K562 (cell line): ENCODE results near the gene NEDD4L. TPM values are rescaled to one million over a fixed set of nuclear protein-coding genes. Genes with fewer than 3 reads are reported as not detected.

Source experiments
- CBX1 ChIP-seq: sonication (generic); IDR thresholded peaks from 2 replicates; pipeline ENCODE4 v1.6.1; 2016; ENCODE audit warnings: antibody characterized with exemption, low read depth, mild to moderate bottlenecking
- CTBP1 ChIP-seq: fragments of 450-650 bp; IDR thresholded peaks from 2 replicates; pipeline ENCODE4 v1.6.1; 2016; ENCODE audit warnings: borderline replicate concordance
- FOSL1 ChIP-seq: fragments of 200-800 bp; sonication (Bioruptor generic); conservative IDR thresholded peaks from 2 replicates; pipeline ENCODE4 v1.6.1; 2016; ENCODE audit warnings: missing genetic modification characterization, missing compliant biosample characterization
- FOXK1 ChIP-seq: sonication (generic); formaldehyde crosslinking; IDR thresholded peaks from 2 replicates; pipeline ENCODE4 v1.8.0; 2022; ENCODE audit warnings: missing genetic modification reagents, mild to moderate bottlenecking, borderline replicate concordance
- JUND ChIP-seq, 2 experiments: IDR thresholded peaks; 2 replicates in 1 of 2; 3 replicates in 1 of 2; pipeline ENCODE4 v1.6.1; 2011; ENCODE audit warnings: borderline replicate concordance in 2 of 2, low read depth in 2 of 2, low read length in 2 of 2, improper control_type of control experiment in 1 of 2, missing biosample characterization in 1 of 2, missing genetic modification characterization in 1 of 2, missing genetic modification reagents in 1 of 2
- KDM1A ChIP-seq, 2 experiments: fragments of 450-650 bp; IDR thresholded peaks; 2 replicates each; pipeline ENCODE4 v1.6.1; 2016; ENCODE audit warnings: mild to moderate bottlenecking in 2 of 2
- RUNX1 ChIP-seq: sonication (generic); IDR thresholded peaks from 2 replicates; pipeline ENCODE4 v1.6.1; 2016; ENCODE audit warnings: antibody characterized with exemption, low read depth
- SRSF3 ChIP-seq: fragments of 200-400 bp; formaldehyde crosslinking; IDR thresholded peaks from 2 replicates; pipeline ENCODE4 v1.6.1; 2016; ENCODE audit warnings: mild to moderate bottlenecking, low read length, moderate library complexity; ENCODE audit not compliant: insufficient read depth
- TAF15 ChIP-seq: fragments of 200-400 bp; formaldehyde crosslinking; IDR thresholded peaks from 2 replicates; pipeline ENCODE4 v1.6.1; 2017; ENCODE audit warnings: mild to moderate bottlenecking, low read depth, low read length, moderate library complexity
- TEAD1 ChIP-seq, 2 experiments: fragments of 450-650 bp in 1 of 2; sonication (generic) in 1 of 2; formaldehyde crosslinking; IDR thresholded peaks; 2 replicates each; pipeline versions ENCODE4 v1.4.0 to v1.8.0; 2020 to 2022; ENCODE audit warnings: mild to moderate bottlenecking in 2 of 2, missing genetic modification reagents in 1 of 2
- ZFP1 ChIP-seq: fragments of 450-650 bp; formaldehyde crosslinking; IDR thresholded peaks from 2 replicates; pipeline ENCODE4 v1.4.0; 2020; ENCODE audit warnings: mild to moderate bottlenecking, mixed read lengths
- ZNF165 ChIP-seq: fragments of 250-450 bp; sonication (Bioruptor Pico); IDR thresholded peaks from 2 replicates; pipeline ENCODE4 v1.4.0; 2020; ENCODE audit warnings: borderline replicate concordance
- ZNF57 ChIP-seq: fragments of 450-650 bp; formaldehyde crosslinking; IDR thresholded peaks from 2 replicates; pipeline ENCODE4 v1.4.0; 2020; ENCODE audit warnings: mild to moderate bottlenecking, moderate library complexity
- polyA plus RNA-seq, 8 experiments: library from polyadenylated mRNA; depleted of rRNA in 4 of 8; stranded (reverse) in 5 of 8; unstranded in 3 of 8; fragments of >200 nt; fragmentation: Nextera tagmentation in 2 of 8; fragmentation: Illumina TruSeq in 1 of 8; extraction: Ambion mirVana in 2 of 8; extraction: Trizol in 1 of 8; gene quantifications; 2 replicates each; pipeline versions ENCODE4 v1.2.1 to v1.2.3, GENCODE V29; 2011 to 2014; ENCODE audit warnings: inconsistent platforms in 1 of 8, missing spikeins in 1 of 8
- total RNA-seq, 7 experiments: library from RNA; depleted of rRNA in 6 of 7; stranded (reverse); fragments of >200 nt in 6 of 7; fragmentation: Illumina TruSeq in 2 of 7; extraction: Trizol in 2 of 7; gene quantifications; 2 replicates each; pipeline versions ENCODE4 v1.2.1 to v1.2.3, GENCODE V29; 2011 to 2021; ENCODE audit warnings: low replicate concordance in 1 of 7
- TF ChIP-seq, protein P1 (sequence below), 2 experiments: fragments of 450-650 bp; formaldehyde crosslinking in 1 of 2; IDR thresholded peaks; 2 replicates each; pipeline versions ENCODE4 v1.4.0 to v1.6.1; 2014 to 2020; ENCODE audit warnings: mild to moderate bottlenecking in 2 of 2, borderline replicate concordance in 1 of 2, low read depth in 1 of 2
- TF ChIP-seq, protein P2 (sequence below): IDR thresholded peaks from 3 replicates; pipeline ENCODE4 v1.6.1; 2011; ENCODE audit warnings: borderline replicate concordance, mild to moderate bottlenecking; ENCODE audit not compliant: insufficient read length, insufficient read depth

NEDD4L gene
- total and polyA plus RNA-seq, 9 of the 15 experiments (the other 6 are each of a cell fraction or from before 2014, with no cell fraction given): 8.1 to 33.4 (median 19.9) TPM

DNA sequence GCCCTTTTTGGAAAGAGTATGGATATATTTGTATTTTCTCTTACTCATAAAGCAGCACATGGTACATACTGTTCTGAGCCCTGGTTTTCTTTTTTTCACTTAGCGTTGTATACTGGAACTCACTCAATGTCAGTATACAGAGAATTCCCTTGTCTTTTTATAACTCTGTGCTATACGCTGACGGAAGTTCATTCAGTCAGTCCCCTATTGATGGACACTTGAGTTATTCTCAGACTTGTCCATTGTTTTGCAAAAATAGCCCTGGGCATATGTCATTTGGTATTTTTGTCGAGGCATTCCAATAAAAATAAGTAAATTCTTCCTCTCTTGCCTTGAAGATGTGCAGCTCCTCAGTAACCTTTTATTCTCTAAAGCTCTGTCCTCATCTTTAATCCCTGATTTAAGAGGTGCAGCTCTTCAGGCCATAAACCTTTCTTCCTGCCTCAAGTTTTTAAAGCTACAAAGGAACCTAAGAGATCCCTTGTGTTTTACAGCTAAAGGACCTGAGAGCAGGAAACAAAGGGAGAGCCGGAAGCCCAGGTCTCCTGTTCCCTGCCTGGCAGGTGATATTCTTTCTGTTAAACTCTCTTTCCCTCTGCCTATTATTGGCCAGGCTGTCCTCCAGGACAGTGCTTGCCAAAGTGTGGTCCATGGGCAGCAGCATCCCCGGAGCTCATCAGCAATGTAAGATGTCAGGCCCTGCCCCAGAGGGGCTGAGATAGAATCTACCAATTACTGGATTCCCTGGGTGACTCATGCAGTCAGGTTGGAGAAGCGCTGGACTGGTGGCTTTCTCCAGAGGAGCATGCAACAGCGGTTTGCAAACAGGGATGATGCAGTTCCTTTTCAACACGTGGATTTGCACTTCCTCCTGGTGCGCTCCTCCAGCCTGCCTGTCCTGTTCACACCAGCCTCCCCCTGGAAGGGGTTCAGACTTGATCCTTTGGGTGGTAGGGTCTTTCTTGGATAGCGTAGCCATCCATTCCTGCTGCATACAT is 158.0 kb downstream of the NEDD4L start (continued):
- TF ChIP-seq, protein P1, sequence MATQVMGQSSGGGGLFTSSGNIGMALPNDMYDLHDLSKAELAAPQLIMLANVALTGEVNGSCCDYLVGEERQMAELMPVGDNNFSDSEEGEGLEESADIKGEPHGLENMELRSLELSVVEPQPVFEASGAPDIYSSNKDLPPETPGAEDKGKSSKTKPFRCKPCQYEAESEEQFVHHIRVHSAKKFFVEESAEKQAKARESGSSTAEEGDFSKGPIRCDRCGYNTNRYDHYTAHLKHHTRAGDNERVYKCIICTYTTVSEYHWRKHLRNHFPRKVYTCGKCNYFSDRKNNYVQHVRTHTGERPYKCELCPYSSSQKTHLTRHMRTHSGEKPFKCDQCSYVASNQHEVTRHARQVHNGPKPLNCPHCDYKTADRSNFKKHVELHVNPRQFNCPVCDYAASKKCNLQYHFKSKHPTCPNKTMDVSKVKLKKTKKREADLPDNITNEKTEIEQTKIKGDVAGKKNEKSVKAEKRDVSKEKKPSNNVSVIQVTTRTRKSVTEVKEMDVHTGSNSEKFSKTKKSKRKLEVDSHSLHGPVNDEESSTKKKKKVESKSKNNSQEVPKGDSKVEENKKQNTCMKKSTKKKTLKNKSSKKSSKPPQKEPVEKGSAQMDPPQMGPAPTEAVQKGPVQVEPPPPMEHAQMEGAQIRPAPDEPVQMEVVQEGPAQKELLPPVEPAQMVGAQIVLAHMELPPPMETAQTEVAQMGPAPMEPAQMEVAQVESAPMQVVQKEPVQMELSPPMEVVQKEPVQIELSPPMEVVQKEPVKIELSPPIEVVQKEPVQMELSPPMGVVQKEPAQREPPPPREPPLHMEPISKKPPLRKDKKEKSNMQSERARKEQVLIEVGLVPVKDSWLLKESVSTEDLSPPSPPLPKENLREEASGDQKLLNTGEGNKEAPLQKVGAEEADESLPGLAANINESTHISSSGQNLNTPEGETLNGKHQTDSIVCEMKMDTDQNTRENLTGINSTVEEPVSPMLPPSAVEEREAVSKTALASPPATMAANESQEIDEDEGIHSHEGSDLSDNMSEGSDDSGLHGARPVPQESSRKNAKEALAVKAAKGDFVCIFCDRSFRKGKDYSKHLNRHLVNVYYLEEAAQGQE (IDR thresholded peaks at IDR 0.05; ENCODE audit: borderline replicate concordance): no peak
- TF ChIP-seq, protein P1 (CRISPR knock-in tag; IDR thresholded peaks at IDR 0.05; ENCODE audit: low read depth): no peak
- TF ChIP-seq FOXK1 (no peak), ZFP1 (CRISPR knock-in tag) (no peak), FOSL1 (tag) (peak; percentile 80), KDM1A (IDR thresholded peaks at IDR 0.05) (no peak), ZNF57 (CRISPR knock-in tag) (no peak), RUNX1 (no peak), ZNF165 (no peak), JUND (IDR thresholded peaks at IDR 0.05; ENCODE audit: borderline replicate concordance, low read depth, low read length) (peak; percentile 87), JUND (tag; IDR thresholded peaks at IDR 0.05; ENCODE audit: borderline replicate concordance, low read depth, low read length) (peak; percentile 82; the same call in 2 of the 3 replicates), SRSF3 (no peak), CBX1 (no peak), CTBP1 (peak; percentile 83), TEAD1 (CRISPR knock-in tag; IDR thresholded peaks at IDR 0.05) (no peak), TAF15 (no peak)
- TF ChIP-seq, protein P2, sequence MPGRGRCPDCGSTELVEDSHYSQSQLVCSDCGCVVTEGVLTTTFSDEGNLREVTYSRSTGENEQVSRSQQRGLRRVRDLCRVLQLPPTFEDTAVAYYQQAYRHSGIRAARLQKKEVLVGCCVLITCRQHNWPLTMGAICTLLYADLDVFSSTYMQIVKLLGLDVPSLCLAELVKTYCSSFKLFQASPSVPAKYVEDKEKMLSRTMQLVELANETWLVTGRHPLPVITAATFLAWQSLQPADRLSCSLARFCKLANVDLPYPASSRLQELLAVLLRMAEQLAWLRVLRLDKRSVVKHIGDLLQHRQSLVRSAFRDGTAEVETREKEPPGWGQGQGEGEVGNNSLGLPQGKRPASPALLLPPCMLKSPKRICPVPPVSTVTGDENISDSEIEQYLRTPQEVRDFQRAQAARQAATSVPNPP: no peak
